PC-3 (cell line): ENCODE results near the gene CAMTA2. TPM values are rescaled to one million over a fixed set of nuclear protein-coding genes. Genes with fewer than 3 reads are reported as not detected.

Experiments used
- ATAC-seq: fragments of 200-7000 bp; cut with Tn5 transposase; 2 replicates; pipeline ENCODE4 v1.9.1; 2020; ENCODE audit warnings: mild to moderate bottlenecking, moderate library complexity
- BruUV-seq: library from RNA; stranded (reverse); fragments of 400-500 nt; replicated peaks from 2 replicates; lab custom pipeline; 2021; lab: Mats Ljungman, UMichigan
- CTCF ChIA-PET: fragments of 300-600 bp; sonication (Branson Sonifier 250); formaldehyde crosslinking; loops from one replicate; lab custom pipeline; 2022; ENCODE audit warnings: antibody characterized with exemption; lab: Charles Lee
- POLR2A ChIA-PET: fragments of 300-600 bp; sonication (Branson Sonifier 250); formaldehyde crosslinking; loops from one replicate; lab custom pipeline; 2022; ENCODE audit warnings: antibody characterized with exemption; ENCODE audit not compliant: unreplicated experiment; lab: Charles Lee
- DNase-seq: peaks from one replicate; pipeline ENCODE4 v3.0.0-alpha.2; 2015
- H2AFZ ChIP-seq: fragments of 300-600 bp; sonication (generic); 2 replicates; pipeline ENCODE4 v1.6.0; 2016; ENCODE audit warnings: antibody characterized with exemption, low read length
- H3F3A ChIP-seq: fragments of 300-600 bp; sonication (generic); one replicate; pipeline ENCODE4 v1.6.0; 2017; ENCODE audit warnings: antibody characterized with exemption, low read length, control low read depth, mild to moderate bottlenecking; ENCODE audit not compliant: unreplicated experiment
- H3K27ac ChIP-seq: fragments of 300-600 bp; sonication (generic); 2 replicates; pipeline ENCODE4 v1.5.1; 2016; ENCODE audit warnings: mild to moderate bottlenecking, low read length
- H3K27me3 ChIP-seq: fragments of 300-600 bp; sonication (generic); 2 replicates; pipeline ENCODE4 v1.6.1; 2016; ENCODE audit warnings: low read length, mixed read lengths
- H3K36me3 ChIP-seq: fragments of 300-600 bp; sonication (generic); 2 replicates; pipeline ENCODE4 v1.6.1; 2016; ENCODE audit warnings: low read depth, mixed run types, low read length, mixed read lengths
- H3K4me1 ChIP-seq: fragments of 300-600 bp; sonication (generic); 2 replicates; pipeline ENCODE4 v1.5.1; 2016; ENCODE audit warnings: low read length; ENCODE audit not compliant: insufficient read depth
- H3K4me2 ChIP-seq: fragments of 300-600 bp; sonication (generic); 2 replicates; pipeline ENCODE4 v1.6.0; 2016; ENCODE audit warnings: low read length
- H3K4me3 ChIP-seq: fragments of 300-600 bp; sonication (generic); 2 replicates; pipeline ENCODE4 v1.5.1; 2016; ENCODE audit warnings: mild to moderate bottlenecking, low read length, mixed read lengths
- H3K79me2 ChIP-seq: fragments of 300-600 bp; sonication (generic); 2 replicates; pipeline ENCODE4 v1.6.1; 2017; ENCODE audit warnings: low read length, mixed read lengths
- H3K9ac ChIP-seq: fragments of 300-600 bp; sonication (generic); 2 replicates; pipeline ENCODE4 v1.6.0; 2016; ENCODE audit warnings: mild to moderate bottlenecking, low read length
- H3K9me2 ChIP-seq: fragments of 300-600 bp; sonication (generic); replicated peaks from 2 replicates; pipeline ENCODE4 v1.6.1; 2016; ENCODE audit warnings: mixed run types, low read length, mixed read lengths
- H3K9me3 ChIP-seq: fragments of 300-600 bp; sonication (generic); 2 replicates; pipeline ENCODE4 v1.6.1; 2016; ENCODE audit warnings: low read length, mixed read lengths
- H4K20me1 ChIP-seq: fragments of 300-600 bp; sonication (generic); 2 replicates; pipeline ENCODE4 v1.6.1; 2016; ENCODE audit warnings: low read length, mixed read lengths
- EZH2 ChIP-seq: fragments of 300-600 bp; sonication (generic); IDR thresholded peaks from one replicate; pipeline ENCODE4 v1.6.1; 2017; ENCODE audit warnings: antibody characterized with exemption, mild to moderate bottlenecking, low read length; ENCODE audit not compliant: unreplicated experiment
- EZH2phosphoT487 ChIP-seq: fragments of 300-600 bp; sonication (generic); IDR thresholded peaks from 2 replicates; pipeline ENCODE4 v1.6.1; 2018; ENCODE audit warnings: mild to moderate bottlenecking, antibody characterized with exemption, low read length, borderline replicate concordance
- intact Hi-C: fragments of 100-400 bp; cut with micrococcal nuclease; formaldehyde crosslinking; loops from 2 replicates; pipeline ENCODE4 v1.9.0; 2023
- total RNA-seq: library from RNA; depleted of rRNA; stranded (reverse); fragments of >200 nt; gene quantifications from 2 replicates; pipeline ENCODE4 v1.2.3, GENCODE V29; 2014
- TF ChIP-seq, protein P1 (sequence below): fragments of 300-600 bp; sonication (generic); conservative IDR thresholded peaks from 2 replicates; pipeline ENCODE4 v1.5.1; 2017; ENCODE audit warnings: antibody characterized with exemption, low read depth, mild to moderate bottlenecking, low read length

CAMTA2 gene
- total RNA-seq, 1 experiment from 2014 or later: 6.2 TPM

DNA sequence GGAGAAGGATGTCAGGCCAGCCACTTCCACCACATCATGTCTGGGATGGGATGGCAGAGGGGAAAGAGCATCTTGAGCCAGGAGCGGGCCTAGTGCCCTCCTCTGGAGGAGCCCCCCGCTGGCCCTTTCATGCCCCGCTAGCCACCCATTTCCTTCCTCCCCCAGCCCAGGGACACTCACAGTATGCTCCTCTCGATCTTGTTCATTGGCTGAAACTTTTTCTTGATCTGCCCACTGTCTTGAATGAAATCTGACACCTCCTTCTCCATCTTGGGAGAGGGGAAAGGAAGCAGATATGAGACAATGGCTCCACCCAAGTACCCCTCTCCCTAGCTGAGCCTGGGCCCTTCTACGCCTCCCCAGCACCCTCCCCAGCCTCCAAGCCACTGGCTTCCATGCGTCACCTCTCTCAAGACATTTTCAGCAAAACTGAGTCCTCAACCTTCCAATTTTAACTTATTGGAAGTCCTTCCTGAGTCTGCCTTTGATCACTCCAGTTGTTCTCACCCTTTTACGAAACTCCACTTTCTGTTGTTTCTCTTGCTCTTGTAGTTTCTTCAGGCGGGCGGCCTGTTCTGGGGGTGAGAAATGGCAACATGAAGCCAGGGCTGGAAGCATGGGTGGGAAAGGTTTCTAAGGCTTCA is 27.1 kb downstream of the CAMTA2 start:
- Histone ChIP-seq H3K9ac (no peak overlapping the region), H3K27ac (no peak overlapping the region), H4K20me1 (no peaks in the 10 kb centered on the region), H3K79me2 (no peaks in the 10 kb centered on the region), H3K4me3 (no peak overlapping the region), H3K4me1 (no peaks in the 10 kb centered on the region), H3F3A (no peaks in the 10 kb centered on the region), H3K27me3 (no peaks in the 10 kb centered on the region), H2AFZ (no peak overlapping the region), H3K9me2 (no peaks in the 10 kb centered on the region), H3K36me3 (no peaks in the 10 kb centered on the region), H3K4me2 (no peak overlapping the region), H3K9me3 (no peaks in the 10 kb centered on the region)
- CTCF ChIA-PET: no interaction called here
- intact Hi-C loops: no loop called here
- no peak for DNase-seq
- TF ChIP-seq EZH2phosphoT487: no peak
- TF ChIP-seq, protein P1, sequence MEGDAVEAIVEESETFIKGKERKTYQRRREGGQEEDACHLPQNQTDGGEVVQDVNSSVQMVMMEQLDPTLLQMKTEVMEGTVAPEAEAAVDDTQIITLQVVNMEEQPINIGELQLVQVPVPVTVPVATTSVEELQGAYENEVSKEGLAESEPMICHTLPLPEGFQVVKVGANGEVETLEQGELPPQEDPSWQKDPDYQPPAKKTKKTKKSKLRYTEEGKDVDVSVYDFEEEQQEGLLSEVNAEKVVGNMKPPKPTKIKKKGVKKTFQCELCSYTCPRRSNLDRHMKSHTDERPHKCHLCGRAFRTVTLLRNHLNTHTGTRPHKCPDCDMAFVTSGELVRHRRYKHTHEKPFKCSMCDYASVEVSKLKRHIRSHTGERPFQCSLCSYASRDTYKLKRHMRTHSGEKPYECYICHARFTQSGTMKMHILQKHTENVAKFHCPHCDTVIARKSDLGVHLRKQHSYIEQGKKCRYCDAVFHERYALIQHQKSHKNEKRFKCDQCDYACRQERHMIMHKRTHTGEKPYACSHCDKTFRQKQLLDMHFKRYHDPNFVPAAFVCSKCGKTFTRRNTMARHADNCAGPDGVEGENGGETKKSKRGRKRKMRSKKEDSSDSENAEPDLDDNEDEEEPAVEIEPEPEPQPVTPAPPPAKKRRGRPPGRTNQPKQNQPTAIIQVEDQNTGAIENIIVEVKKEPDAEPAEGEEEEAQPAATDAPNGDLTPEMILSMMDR: no peak
- no peak for TF ChIP-seq EZH2
- BruUV-seq: no TSS peak
- POLR2A ChIA-PET: no interaction called here
- ATAC-seq: no peak

DNA sequence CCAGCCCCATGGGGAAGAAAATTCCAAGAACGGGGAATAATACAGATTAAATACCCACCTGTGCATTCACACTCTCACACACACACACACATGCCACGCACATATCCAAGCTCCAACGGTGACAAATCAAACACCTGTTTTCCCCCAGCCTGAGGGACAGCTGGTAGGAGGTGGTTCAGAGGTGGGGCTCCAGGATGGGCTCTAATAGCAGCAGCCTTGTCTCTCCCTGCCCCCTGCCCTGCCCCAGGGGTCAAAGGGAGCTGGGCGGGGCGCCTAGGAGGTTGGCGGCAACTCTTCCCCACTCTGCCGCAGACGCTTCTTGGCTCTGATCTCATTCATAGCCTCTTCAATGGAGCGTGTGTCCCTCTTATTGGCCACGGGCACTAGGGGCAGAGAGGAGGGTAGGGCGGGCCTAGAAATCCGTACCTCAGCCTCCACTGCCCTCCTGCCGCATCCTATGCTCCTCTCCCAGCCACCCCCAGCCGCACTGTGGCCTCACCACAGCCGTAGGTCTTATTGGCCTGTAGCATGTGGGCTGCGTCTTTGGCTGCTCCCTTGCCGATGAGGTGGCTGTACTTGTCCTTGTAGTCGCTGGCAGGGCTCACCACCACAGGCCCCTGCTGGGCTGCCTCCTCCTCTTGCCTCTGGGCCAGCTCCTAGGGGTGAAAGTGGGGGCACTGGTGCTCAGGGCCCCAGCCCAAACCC is 28.1 kb downstream of the CAMTA2 start:
- POLR2A ChIA-PET: no interaction called here
- Histone ChIP-seq H3K36me3 (no peaks in the 10 kb centered on the region), H2AFZ (no peak overlapping the region), H3K9ac (no peak overlapping the region), H3K4me3 (no peak overlapping the region), H3K4me1 (no peaks in the 10 kb centered on the region), H3K27ac (no peak overlapping the region), H3K4me2 (no peak overlapping the region), H4K20me1 (no peaks in the 10 kb centered on the region), H3K27me3 (no peaks in the 10 kb centered on the region), H3K9me2 (no peaks in the 10 kb centered on the region), H3K79me2 (no peaks in the 10 kb centered on the region), H3K9me3 (no peaks in the 10 kb centered on the region), H3F3A (no peaks in the 10 kb centered on the region)
- no peak for DNase-seq
- no peak for ATAC-seq
- CTCF ChIA-PET: no interaction called here
- intact Hi-C loops: no loop called here
- no peak for TF ChIP-seq EZH2phosphoT487
- TF ChIP-seq, protein P1: no peak
- TF ChIP-seq EZH2: no peak
- TSS peak; percentile 82 for BruUV-seq

DNA sequence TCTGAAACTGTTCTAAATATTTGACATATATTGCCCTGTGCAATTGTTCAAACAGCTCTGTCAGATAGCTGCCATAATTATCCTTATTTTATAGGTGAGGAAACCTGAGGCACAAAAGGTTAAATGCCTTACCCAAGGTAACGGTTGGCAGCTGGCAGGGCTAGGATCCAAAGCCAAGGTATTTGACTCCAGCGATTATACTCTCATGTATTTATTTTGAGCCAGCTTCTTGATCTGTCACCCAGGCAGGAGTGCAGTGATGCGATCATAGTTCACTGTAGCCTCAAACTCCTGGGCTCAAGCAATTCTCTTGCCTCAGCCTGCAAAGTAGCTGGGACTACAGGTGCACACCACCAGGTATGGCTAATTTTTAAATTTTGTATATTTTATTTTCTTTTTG is 29.4 kb downstream of the CAMTA2 start:
- TF ChIP-seq, protein P1: no peak
- TF ChIP-seq EZH2 (no peak), EZH2phosphoT487 (no peak)
- Histone ChIP-seq H3K79me2 (no peaks in the 10 kb centered on the region), H3K36me3 (no peaks in the 10 kb centered on the region), H3K9me2 (no peaks in the 10 kb centered on the region), H3K27ac (no peak overlapping the region), H3K27me3 (no peaks in the 10 kb centered on the region), H3F3A (no peaks in the 10 kb centered on the region), H4K20me1 (no peaks in the 10 kb centered on the region), H3K4me1 (no peaks in the 10 kb centered on the region), H2AFZ (no peak overlapping the region), H3K9ac (no peak overlapping the region), H3K4me2 (no peak overlapping the region), H3K9me3 (no peaks in the 10 kb centered on the region), H3K4me3 (no peak overlapping the region)
- DNase-seq (no peak), ATAC-seq (no peak)
- BruUV-seq: no TSS peak
- intact Hi-C loops: no loop called here
- ChIA-PET CTCF (no interaction called here), POLR2A (no interaction called here)
